GM18511 (cell line): ENCODE data around the gene PSMD6.

ENCODE experiments used
- ATAC-seq: cut with Tn5 transposase; IDR thresholded peaks from one replicate; pipeline ENCODE4 v1.9.1; 2021; ENCODE audit warnings: mild to moderate bottlenecking, moderate library complexity; ENCODE audit not compliant: unreplicated experiment

Gene PSMD6

GRCh38 chr3:64046996-64047594 lies 23.8 kb upstream of the PSMD6 start:
- ATAC-seq, result no peak

DNA sequence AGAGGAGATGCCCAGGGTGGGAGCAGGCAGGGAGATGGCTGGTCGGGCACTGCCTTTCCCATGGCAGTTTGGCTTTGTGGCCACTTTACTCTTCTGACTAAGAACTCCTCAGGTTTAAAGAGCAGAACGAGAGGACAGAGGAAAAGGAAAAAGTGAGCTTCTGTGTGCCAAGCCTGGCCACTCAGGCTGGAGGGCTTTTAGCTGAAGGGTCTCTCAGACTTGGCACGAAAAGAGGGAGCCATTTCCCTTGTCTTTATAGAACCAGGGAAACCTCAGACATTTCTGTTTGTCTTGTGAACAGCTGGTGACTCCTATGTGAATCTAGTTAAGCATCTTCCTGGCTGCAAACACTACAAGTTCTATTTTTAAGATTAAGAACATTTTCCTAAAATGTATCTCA lies 23.3 kb upstream of the PSMD6 start:
- no peak for ATAC-seq

DNA sequence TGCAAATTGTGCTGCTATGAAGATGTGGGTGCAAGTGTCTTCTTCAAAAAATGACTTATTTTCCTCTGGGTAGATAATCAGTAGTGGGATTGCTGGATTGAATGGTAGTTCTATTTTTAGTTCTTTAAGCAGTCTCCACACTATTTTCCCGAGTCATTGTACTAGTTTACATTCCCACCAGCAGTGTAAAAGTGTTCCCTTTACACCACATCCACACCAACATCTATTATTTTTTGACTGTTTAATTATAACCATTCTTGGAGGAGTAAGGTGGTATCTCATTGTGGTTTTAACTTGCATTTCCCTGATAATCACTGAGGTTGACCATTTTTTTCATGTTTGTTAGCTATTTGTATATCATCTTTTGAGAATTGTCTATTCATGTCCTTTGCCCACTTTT lies 19.7 kb upstream of the PSMD6 start:
- no peak for ATAC-seq

DNA sequence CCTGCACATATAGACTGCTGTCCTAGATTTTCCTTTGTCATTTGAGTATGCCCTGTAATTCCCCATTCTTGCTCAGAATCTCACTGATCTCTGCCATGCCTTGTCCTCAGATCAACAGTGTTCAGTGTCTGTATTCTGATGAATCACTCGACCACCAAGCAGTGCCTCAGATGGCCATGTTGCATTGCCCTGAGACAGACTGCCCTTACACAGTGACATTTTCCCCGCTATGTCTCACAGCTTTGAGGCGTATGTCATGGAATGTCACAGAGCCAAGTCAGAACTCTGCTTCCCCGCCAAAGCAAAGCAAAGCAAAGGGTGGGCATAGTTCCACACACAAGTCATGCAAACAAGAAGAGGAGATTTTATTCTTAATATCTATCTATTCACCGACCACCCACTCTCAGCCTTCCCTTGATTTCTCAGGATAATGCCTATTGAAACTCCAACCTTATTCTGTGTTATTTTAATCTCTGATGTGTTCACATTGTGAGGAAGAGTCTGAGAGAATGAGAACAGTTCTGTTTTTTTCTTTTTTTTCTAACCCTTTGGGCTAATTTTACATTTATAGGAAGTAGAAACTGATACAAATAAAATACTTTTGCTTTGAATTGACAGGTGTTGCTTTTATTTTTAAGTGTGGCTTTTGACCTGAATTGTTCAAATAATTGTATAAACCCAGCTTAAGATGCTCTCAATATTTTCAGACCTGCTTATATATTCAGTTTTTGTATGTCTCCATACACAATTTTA lies 16.9 kb upstream of the PSMD6 start:
- ATAC-seq, result no peak

GRCh38 chr3:64039332-64039731 lies 16.0 kb upstream of the PSMD6 start:
- no peak for ATAC-seq

GRCh38 chr3:64038253-64038767 lies 15.0 kb upstream of the PSMD6 start:
- ATAC-seq, result no peak

DNA sequence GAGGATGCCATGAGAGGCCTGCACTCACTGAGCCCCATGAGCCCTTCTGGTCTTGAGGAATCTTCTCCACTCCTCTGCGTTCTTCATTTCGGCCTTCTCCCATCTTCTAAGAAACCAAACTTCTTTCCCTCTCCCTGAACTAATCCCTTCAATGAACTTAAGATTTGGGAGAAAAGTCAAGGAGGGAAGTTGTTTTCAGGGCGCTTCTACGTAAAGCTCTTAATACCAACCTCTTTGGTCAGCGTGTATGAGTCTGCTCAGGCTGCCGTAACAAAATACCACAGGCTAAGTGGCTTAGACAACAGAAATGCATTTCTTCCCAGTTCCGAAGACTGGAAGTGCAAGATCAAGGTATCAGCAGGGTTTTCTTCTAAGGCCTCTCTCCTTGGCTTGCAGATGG lies 13.8 kb upstream of the PSMD6 start:
- ATAC-seq, result no peak

DNA sequence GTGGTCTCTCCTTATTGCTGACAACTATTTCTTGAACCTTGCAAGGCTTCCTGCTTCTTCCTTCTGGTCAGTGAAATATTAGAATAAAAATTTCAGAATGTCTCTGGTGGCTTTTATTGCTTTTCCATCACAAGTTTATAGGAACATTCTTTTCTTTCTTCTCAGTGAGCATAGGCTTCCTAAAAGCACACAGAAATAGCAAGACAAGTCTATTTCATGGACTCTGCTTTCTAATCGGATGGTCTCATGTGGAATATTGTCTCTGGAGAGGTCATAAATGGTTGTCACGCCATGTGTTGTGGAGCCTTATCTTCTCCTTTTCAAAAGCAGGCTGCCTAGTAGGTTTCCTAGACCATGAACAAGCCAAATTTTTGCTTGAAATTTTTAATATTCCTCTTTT lies 9.8 kb upstream of the PSMD6 start:
- ATAC-seq, result no peak

DNA sequence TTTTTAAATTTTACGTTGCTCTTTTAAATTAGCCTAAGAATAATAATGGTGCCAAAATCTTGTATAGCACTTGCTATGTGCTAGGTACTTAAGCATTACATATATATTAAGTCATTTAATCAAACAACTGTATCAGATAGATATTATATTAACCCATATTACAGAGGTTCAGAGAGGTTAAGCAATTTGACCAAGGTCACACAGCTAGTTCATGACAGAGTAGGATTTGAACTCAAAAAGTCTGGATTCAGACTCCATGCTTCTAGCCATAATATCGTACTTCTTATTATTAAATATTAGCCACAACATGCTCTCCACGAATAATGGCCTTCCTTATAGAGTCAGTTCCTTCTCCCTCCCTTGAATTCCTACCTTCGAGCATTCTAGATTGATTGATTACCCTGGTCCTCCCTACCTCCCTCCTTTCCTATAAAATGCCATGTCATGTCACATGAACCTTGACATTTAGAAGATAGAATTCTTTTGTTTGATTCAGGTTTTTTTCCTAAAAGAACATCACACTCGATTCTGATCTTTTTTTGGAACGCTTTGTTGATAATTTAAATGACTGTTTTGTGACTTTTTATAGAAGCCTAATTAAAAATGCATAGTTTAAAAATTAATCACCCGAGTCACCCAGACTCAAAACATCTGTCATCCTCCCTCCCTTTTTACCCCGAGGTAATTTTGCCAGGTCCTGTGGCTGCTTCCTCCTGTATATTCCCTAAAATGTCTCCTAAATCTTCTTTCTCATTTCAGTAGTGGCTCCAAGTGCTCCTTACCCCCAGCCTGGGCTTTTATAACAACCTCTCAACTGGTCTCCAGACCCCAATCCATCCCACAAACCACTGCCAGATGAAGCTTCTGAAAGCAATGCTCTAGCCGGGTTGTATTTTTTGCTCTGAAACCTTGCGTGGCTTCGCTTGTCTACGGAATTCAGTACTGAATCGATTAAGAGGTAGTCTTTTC lies 8.5 kb upstream of the PSMD6 start:
- ATAC-seq, result no peak

DNA sequence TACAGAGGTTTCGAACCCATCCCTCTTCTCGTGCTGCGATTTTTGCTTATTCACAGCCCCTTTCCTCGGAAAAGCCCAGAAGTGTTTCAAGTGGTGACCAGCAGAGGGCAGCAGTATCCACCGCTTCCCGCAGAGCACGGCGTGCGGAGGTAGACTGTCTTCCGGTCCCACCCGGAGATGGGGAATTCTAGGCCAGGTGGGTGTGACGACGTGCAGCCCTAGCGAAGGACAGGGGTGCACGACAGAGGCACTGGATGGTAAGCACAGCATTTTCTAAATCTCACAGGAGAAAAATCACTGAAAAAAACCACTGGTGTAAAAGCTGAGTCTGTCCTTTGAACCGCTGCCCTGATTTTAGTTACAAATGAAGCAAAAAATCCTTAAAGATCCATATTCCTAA lies 7.4 kb upstream of the PSMD6 start:
- peak; percentile 97 for ATAC-seq

GRCh38 chr3:64029287-64029686 lies 6.0 kb upstream of the PSMD6 start:
- no peak for ATAC-seq

GRCh38 chr3:64028754-64029153 lies 5.5 kb upstream of the PSMD6 start:
- no peak for ATAC-seq

GRCh38 chr3:64027658-64028057 lies 4.4 kb upstream of the PSMD6 start:
- no peak for ATAC-seq

- no peak for ATAC-seq
Measured at GRCh38 chr3:64026346-64026745, 3.1 kb upstream of the PSMD6 start.

DNA sequence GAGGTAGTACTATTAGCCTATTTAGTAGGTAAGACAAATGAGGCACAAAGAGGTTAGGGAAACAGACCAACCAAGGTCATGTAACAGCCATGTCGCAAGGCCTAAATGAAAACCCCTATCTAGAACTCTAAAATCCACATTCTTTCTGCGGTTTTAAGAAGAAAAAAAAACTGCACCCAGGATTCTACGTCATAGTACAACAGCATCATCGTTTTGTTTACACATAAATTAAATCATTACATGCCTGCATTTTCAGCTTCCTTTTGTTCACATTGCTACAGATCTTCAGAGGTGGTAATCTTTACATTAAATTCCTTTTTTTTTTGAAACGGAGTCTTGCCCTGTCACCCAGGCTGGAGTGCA lies 548 bp upstream of the PSMD6 start:
- peak; percentile 10 for ATAC-seq

DNA sequence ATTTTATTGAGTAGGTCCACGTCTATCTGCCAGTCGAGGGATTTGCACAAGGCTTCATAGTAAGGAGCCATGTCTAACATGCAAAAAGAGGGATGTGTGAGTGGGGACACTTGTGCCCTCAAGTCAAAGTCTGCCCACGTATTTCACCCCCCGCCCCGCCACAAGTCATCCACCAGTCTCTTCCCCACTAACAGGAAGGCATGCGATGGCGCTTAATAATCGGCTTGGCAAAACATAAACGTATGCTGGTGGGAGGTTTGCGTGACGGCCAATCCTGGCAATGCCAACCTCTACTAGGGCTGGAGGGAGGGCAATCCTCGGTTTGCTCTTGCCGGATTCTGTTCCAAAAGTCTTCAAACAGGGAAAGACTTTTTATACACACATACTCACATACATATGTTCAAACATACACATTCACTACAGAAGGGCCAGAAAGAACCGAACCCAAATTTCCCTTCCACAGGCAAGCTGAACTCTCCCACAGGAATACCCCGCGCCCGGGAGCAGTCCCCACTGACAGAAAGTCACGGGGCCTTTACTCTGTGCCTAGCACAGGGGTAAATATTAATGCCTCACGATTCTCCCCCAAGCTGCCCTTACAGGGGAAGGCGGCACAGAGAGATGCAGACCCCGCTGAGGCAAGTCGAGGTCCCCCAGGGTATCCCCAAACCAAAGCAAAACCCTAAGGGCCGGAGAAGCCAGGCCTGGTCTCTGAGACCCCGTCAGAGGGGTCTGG lies 675 bp downstream of the PSMD6 start:
- ATAC-seq, result peak; percentile 13

DNA sequence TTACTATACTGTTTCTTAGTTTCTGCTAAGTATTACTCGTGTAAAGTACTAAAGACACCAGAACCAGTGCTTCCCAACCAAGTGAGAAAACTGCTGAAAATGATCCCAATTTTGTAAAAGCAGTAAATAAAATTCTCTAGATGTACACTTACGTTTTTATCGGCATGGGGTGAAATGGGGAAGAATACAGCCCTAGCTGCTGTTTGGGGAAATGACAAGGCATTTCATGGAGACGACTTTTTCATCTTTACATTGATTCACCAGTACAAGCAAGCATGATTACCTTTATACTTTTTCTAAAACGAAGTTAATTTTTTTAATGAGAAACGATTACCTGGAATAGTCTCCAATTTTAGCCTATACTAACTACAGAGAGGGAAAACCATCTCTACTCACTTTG lies 1.4 kb downstream of the PSMD6 start:
- no peak for ATAC-seq

DNA sequence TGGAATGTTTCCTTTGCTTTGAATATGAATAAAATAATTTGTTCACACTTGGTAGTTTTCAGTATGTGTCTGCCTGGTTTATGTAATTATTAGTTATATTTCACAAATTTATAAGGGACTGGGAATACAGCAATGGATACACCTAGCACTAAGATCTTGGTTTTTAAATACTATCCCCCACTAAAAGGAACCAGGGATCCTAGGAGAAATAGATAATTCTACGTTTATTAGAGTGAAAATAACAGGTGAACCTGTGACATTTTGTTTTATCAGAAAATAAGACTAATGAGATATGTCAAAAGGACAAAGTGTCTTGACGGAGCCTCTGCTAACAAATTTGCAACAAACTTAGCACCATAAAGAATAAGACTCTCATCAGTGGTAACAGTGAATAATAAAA lies 3.4 kb downstream of the PSMD6 start:
- no peak for ATAC-seq

- no peak for ATAC-seq
Measured at GRCh38 chr3:64019271-64019670, 4.0 kb downstream of the PSMD6 start.

GRCh38 chr3:64016941-64017620 lies 6.2 kb downstream of the PSMD6 start:
- no peak for ATAC-seq
